EH (cell line): ENCODE measurements around the gene MAP3K8.

Source experiments
- DNase-seq: peaks from one replicate; pipeline ENCODE4 v3.0.0-alpha.2; 2015; ENCODE audit warnings: low read depth

The MAP3K8 gene

DNA sequence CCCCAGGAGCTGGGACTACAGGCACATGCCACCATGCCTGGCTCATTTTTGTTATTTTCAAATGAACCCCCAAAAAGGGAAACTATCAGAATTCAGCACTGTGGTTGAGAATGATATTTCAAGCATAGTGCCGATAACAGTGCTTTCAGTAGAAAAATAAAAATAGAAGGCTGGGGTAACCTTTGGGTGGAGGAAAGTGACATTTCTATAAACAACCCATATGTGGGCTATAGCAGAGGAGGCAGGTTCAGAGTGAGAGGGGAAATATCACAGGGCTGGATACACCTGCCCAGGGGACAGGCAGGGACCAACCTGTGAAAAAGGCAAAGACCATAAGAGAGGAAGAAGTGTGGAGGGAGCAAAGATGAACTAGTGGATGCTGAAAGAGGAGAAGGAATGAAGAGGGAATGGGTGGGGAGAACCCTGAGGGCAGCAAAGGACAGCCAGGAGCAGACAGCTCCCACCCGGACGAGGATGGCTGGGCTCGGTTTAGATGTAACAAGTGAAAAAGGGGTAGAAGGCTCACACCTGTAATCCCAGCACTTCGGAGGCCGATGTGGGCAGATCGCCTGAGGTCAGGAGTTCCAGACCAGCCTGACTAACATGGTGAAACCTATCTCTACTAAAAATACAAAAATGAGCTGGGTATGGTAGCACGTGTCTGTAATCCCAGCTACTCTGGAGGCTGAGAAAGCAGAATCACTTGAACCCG lies 56.5 kb downstream of the MAP3K8 start:
- DNase-seq = no peak

DNA sequence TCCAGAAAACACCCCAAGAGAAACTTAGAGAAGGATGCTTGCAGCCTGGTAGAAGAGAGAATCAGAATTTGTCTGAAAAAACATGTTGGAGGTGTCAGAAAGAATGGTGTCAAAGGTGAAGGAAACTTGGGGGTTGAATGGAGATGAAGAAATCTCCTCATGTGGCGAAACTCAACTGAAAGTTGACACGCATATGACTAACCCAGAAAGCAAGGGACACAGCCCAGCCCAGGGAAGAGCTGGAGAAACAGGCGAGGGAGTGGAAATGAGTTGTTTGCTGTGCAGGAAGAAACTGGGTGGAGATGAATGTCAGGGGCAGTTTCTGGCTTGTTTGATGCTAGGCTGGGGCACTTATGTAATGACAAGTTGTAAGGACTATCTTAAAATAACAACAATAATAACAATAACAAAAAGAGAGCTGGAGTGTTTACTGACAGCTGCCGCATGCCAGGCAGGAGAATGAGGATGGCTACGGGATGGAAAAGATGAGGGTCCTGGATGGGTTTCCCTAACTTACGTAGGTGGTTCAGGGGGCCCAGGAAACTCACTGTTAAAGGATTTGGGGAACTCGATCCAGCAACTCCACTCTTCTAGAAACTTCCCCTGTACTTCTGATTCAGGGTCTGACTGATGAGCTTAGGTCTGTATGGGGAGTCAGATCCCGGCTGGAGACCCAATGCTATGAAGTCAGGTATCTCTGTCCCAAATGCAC lies 57.4 kb downstream of the MAP3K8 start:
- DNase-seq = peak; percentile 35

DNA sequence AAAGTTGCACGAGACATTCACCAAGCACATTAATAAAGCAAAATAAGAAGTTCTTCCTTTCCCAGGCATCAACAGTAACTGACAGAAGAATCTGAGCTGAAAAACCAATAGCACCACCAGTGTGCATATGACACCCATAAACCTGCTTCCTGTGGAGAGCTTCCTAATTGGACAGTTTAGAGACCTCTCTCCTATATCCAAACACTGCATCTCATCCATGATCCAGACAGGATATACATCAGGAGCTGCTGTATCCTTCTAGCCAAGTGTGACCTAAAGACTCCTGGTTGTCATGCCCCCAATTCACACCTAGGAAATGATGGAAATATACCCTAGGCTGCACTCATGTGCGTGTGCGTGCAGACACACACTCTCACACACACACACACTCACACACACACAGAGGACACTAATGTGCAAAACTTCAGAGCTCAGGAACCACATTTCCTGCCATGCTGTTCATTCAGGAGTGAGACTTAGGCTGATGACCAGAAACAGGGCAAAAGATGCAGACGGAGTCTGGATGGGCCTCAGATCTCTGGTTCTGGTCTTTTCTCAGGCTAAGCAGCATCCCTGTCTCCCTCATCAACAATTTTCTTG lies 58.0 kb downstream of the MAP3K8 start:
- no peak for DNase-seq

GRCh38 chr10:30493609-30494530 lies 59.9 kb downstream of the MAP3K8 start:
- peak; percentile 78 for DNase-seq

DNA sequence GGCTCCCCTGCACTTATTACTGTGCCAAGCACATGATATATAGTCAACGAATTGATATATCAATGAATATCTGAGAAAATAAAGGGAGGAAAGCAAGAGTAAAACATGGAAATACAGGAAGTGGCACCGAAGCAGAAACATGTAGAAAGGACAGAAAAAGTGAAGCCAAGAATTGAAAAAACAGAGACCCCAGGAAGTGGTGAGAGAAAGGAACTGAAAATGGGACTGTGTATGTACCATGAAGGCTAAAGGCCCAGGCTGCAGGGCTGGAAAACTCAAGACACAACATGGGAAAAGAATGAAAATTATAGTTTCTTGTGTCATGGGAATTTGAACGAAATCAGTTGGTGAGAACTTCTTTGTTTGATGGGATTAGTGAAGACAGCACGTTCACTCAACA lies 60.6 kb downstream of the MAP3K8 start:
- no peak for DNase-seq

- peak; percentile 20 for DNase-seq
Measured at GRCh38 chr10:30495687-30496086, 61.7 kb downstream of the MAP3K8 start.

DNA sequence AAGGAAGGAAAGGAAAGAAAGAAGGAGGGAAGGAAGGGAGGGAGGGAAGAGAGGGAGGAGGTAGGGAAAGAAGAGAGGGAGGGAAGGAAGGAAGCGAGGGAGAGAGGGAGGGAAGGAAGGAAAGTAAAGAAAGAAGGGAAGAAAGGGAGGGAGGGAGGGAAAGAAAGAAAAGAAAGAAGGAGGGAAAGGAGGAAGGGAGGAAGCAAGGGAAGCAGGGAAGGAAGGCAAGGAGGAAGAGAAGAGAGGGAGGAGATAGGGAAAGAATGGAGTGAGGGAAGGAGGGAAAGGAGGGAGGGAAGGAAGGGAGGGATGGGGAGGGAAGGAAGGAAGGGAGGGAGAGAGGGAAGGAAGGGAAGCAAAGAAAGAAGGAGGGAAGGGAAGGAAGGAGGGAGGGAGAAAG lies 65.8 kb downstream of the MAP3K8 start:
- DNase-seq = no peak

- no peak for DNase-seq
Measured at GRCh38 chr10:30500534-30500933, 66.5 kb downstream of the MAP3K8 start.

DNA sequence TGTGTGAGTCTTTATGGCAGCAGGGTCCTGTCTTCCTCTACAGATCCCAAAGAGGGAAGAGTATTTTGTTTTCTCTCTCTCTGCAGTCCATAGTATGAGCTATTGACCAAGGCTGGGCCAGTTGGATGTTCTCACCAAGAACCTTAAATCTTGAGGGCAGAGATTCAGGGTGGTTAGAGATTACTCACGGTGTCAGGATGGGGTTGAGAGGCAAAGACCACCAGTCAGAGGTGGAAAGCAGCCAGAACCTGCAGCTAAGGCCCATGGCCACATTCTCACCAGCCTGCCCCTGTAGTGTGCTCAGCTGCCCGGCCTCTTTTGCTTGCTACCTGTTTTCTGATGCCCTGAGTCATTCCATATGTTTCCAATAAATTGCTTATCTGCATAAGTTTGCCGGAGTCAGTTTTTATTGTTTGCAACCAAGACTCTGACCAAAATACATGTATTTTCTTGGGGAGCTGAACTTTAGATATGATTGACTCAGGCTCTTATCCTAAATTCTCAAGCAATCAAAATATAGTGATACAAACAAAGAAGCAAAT lies 67.0 kb downstream of the MAP3K8 start:
- DNase-seq = no peak

DNA sequence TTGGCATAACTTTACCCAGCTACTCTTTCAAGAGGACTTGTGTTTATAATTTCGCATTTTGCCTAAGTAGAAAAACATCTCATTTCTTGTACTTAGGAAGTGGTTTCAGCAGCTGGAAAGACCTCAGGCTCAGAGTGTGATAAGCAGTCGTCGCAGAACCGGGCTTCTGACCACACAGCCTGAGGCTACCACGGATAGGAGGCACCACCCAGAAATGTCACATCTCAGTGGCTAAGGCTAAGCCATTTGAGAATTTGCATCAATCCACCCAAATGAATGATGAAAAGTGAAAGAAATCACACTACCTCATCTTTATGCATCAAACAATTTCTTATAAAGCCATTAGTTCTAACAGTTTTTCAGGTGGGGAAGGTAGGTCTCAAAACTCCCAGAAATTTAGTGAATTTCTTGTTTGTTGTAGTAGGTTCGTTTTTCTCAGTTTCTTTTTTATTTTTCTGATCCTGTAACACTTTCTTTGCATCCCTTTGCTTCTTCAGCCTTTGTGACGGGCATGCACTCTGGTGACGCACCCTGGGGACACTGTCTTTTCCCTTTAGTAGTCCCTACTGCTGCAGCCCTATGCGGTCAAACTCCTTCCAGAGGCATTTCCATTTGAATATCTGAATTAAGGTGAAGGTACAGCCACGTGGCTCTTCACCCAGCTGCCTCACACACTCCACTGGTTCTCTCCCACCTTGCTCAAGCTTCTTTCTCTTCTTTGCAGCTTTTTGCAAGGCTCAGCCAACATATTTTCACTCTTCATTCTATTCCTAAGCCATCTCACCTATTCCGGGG lies 68.5 kb downstream of the MAP3K8 start:
- DNase-seq = peak; percentile 65

DNA sequence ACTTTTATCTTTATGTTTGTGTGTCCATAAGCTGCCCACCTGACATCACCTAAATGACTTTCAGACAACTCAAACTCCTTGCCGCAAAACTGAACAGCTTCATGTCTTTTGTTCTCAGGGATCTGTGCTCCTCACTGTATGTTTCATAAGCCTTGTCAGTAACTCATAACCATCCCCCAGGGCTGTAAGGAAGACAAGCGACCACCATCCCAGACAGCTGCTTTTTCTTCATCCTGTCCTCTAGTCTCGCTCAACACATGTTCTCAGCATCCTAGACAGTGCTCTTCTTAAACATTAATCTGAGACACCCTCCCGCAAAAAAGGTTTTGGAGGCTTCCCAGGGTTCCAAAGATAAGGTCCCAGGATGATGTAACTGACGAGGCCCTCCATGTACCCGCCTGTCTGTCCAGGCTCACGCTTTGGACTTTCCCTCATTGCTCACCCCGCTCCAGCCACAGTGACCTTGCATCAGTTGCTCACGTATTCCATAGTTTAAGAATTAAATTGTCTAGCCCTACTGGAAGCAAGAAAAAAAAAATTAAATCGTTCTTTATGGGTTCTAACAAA lies 69.8 kb downstream of the MAP3K8 start:
- no peak for DNase-seq

GRCh38 chr10:30505543-30506298 lies 71.7 kb downstream of the MAP3K8 start:
- DNase-seq = no peak

- DNase-seq = no peak
Measured at GRCh38 chr10:30509508-30509907, 75.5 kb downstream of the MAP3K8 start.

DNA sequence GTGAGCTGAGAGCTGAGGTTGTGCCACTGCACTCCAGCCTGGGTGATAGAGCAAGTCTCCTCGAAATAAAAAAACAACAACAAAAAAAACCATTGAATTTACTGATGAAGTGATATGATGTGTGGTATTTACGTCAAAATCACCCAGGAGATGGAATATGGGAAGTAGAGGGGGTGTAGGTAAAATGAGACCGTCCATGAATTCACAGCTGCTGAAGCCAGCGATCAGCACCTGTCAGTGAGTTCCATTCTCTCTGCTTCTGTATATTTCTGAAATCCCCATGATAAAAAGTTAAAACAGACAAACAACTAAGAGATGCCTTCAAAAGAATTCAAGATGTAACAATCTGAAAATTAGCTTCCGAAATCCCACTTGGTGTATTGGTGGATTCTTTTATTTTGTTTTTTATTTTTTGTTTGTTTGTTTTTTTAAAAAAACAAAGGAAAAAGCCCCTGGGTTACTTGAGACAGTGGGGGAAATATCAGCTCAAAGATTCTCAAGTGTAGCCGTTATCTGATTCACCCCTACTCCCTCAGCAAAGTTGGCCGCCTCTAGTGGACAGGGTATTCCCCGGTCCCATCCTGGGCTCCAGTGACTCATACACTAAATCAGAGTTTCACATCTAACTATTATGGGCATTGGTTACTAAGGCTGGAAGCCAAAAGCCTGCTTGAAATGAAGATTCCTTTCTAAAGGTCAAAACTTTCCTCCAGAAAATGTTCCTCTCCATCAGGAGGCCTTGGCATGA lies 76.4 kb downstream of the MAP3K8 start:
- peak; percentile 86 for DNase-seq

- no peak for DNase-seq
Measured at GRCh38 chr10:30510932-30511700, 77.1 kb downstream of the MAP3K8 start.
